SK-N-SH treated with all-trans-retinoic acid at 6 μM for 48 hours (cell line): ENCODE measurements around the gene FAR2.

ENCODE experiments used
- ARNTL ChIP-seq: fragments of 450-650 bp; formaldehyde crosslinking; IDR thresholded peaks from 2 replicates; pipeline ENCODE4 v1.5.0; 2020; ENCODE audit warnings: low read depth, mild to moderate bottlenecking, moderate library complexity, borderline replicate concordance
- BACH2 ChIP-seq: fragments of 250-450 bp; sonication (Bioruptor Pico); IDR thresholded peaks from 2 replicates; pipeline ENCODE4 v1.9.0; 2021; ENCODE audit warnings: mild to moderate bottlenecking, borderline replicate concordance
- ESRRG ChIP-seq: fragments of 250-450 bp; sonication (Bioruptor Pico); IDR thresholded peaks from 2 replicates; pipeline ENCODE4 v1.6.1; 2021; ENCODE audit warnings: mild to moderate bottlenecking
- GLIS3 ChIP-seq: fragments of 250-450 bp; sonication (Bioruptor Pico); IDR thresholded peaks from 2 replicates; pipeline ENCODE4 v1.5.0; 2020; ENCODE audit warnings: mild to moderate bottlenecking, moderate library complexity
- ISL1 ChIP-seq: fragments of 250-450 bp; sonication (Bioruptor Pico); IDR thresholded peaks from 2 replicates; pipeline ENCODE4 v2.1.2; 2022; ENCODE audit warnings: mild to moderate bottlenecking, moderate library complexity
- PATZ1 ChIP-seq: fragments of 250-450 bp; sonication (Bioruptor Pico); IDR thresholded peaks from 2 replicates; pipeline ENCODE4 v1.8.0; 2020; ENCODE audit warnings: mild to moderate bottlenecking, moderate library complexity, borderline replicate concordance
- PPARA ChIP-seq: fragments of 250-450 bp; sonication (Bioruptor Pico); IDR thresholded peaks from 2 replicates; pipeline ENCODE4 v1.5.0; 2020; ENCODE audit warnings: mild to moderate bottlenecking, borderline replicate concordance
- RARB ChIP-seq: fragments of 250-450 bp; sonication (Bioruptor Pico); IDR thresholded peaks from 2 replicates; pipeline ENCODE4 v1.8.0; 2021; ENCODE audit warnings: mild to moderate bottlenecking, moderate library complexity
- TCF4 ChIP-seq: fragments of 250-450 bp; sonication (Bioruptor Pico); IDR thresholded peaks from 2 replicates; pipeline ENCODE4 v1.8.0; 2021; ENCODE audit warnings: mild to moderate bottlenecking, moderate library complexity, borderline replicate concordance
- ZFP3 ChIP-seq: fragments of 250-450 bp; sonication (Bioruptor Pico); IDR thresholded peaks from 2 replicates; pipeline ENCODE4 v1.5.0; 2020; ENCODE audit warnings: mild to moderate bottlenecking, moderate library complexity
- ZFP30 ChIP-seq: fragments of 450-650 bp; formaldehyde crosslinking; IDR thresholded peaks from 2 replicates; pipeline ENCODE4 v1.5.0; 2022; ENCODE audit warnings: mild to moderate bottlenecking, moderate library complexity
- ZNF70 ChIP-seq: fragments of 450-650 bp; formaldehyde crosslinking; IDR thresholded peaks from 2 replicates; pipeline ENCODE4 v1.5.0; 2020; ENCODE audit warnings: mild to moderate bottlenecking, moderate library complexity
- TF ChIP-seq, protein P1 (sequence below): fragments of 250-450 bp; sonication (Bioruptor Pico); IDR thresholded peaks from 2 replicates; pipeline ENCODE4 v1.5.0; 2020; ENCODE audit warnings: mild to moderate bottlenecking, moderate library complexity
- TF ChIP-seq, protein P2 (sequence below): fragments of 250-450 bp; sonication (Bioruptor Pico); IDR thresholded peaks from 2 replicates; pipeline ENCODE4 v1.5.1; 2020; ENCODE audit warnings: low read depth, mild to moderate bottlenecking, moderate library complexity

DNA sequence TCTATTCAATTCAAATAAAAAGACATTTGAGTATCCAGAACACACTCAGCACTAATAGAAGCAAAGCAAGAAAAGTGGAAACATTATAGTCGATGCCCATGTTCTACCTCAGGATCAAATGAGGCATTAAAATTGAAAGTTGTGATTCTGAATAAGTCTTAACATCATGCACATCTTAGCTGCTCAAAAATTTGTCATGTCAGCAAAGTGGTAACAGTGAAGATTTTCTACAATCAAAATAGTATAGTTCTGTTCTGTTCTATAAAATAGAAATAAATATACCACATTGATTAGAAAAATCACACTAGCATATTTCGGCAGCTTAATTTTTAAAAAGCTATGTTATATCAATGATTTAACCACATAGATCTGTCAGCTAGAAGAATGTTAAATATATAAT lies 157.2 kb downstream of the FAR2 start:
- TF ChIP-seq ARNTL (CRISPR knock-in tag) (no peak), RARB (CRISPR knock-in tag) (no peak), BACH2 (CRISPR knock-in tag) (no peak), ZFP3 (CRISPR knock-in tag) (no peak), PATZ1 (CRISPR knock-in tag) (no peak), GLIS3 (CRISPR knock-in tag) (no peak), ESRRG (CRISPR knock-in tag) (no peak), ISL1 (no peak), PPARA (CRISPR knock-in tag) (no peak), ZFP30 (CRISPR knock-in tag) (no peak), TCF4 (no peak), ZNF70 (CRISPR knock-in tag) (no peak)
- TF ChIP-seq, protein P1, sequence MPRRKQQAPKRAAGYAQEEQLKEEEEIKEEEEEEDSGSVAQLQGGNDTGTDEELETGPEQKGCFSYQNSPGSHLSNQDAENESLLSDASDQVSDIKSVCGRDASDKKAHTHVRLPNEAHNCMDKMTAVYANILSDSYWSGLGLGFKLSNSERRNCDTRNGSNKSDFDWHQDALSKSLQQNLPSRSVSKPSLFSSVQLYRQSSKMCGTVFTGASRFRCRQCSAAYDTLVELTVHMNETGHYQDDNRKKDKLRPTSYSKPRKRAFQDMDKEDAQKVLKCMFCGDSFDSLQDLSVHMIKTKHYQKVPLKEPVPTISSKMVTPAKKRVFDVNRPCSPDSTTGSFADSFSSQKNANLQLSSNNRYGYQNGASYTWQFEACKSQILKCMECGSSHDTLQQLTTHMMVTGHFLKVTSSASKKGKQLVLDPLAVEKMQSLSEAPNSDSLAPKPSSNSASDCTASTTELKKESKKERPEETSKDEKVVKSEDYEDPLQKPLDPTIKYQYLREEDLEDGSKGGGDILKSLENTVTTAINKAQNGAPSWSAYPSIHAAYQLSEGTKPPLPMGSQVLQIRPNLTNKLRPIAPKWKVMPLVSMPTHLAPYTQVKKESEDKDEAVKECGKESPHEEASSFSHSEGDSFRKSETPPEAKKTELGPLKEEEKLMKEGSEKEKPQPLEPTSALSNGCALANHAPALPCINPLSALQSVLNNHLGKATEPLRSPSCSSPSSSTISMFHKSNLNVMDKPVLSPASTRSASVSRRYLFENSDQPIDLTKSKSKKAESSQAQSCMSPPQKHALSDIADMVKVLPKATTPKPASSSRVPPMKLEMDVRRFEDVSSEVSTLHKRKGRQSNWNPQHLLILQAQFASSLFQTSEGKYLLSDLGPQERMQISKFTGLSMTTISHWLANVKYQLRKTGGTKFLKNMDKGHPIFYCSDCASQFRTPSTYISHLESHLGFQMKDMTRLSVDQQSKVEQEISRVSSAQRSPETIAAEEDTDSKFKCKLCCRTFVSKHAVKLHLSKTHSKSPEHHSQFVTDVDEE = no peak
- TF ChIP-seq, protein P2, sequence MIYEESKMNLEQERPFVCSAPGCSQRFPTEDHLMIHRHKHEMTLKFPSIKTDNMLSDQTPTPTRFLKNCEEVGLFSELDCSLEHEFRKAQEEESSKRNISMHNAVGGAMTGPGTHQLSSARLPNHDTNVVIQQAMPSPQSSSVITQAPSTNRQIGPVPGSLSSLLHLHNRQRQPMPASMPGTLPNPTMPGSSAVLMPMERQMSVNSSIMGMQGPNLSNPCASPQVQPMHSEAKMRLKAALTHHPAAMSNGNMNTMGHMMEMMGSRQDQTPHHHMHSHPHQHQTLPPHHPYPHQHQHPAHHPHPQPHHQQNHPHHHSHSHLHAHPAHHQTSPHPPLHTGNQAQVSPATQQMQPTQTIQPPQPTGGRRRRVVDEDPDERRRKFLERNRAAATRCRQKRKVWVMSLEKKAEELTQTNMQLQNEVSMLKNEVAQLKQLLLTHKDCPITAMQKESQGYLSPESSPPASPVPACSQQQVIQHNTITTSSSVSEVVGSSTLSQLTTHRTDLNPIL (CRISPR knock-in tag) = no peak
